GM18520 (cell line): ENCODE data around the gene ZMIZ1.

Experiments used
- ATAC-seq: cut with Tn5 transposase; IDR thresholded peaks from one replicate; pipeline ENCODE4 v1.9.1; 2021; ENCODE audit not compliant: unreplicated experiment

The ZMIZ1 gene

GRCh38 chr10:79299397-79300241 is 230.9 kb downstream of the ZMIZ1 start:
- ATAC-seq = no peak

- ATAC-seq = no peak
These were observed 231.9 kb downstream of the ZMIZ1 start for GRCh38 chr10:79300711-79301110.

- no peak for ATAC-seq
These were observed 233.2 kb downstream of the ZMIZ1 start for GRCh38 chr10:79301754-79302530.

- no peak for ATAC-seq
These were observed 235.1 kb downstream of the ZMIZ1 start for GRCh38 chr10:79303631-79304478.

- ATAC-seq = no peak
These were observed 235.8 kb downstream of the ZMIZ1 start for GRCh38 chr10:79304479-79305087.

GRCh38 chr10:79305515-79305914 is 236.7 kb downstream of the ZMIZ1 start:
- no peak for ATAC-seq

- no peak for ATAC-seq
These were observed 237.2 kb downstream of the ZMIZ1 start for GRCh38 chr10:79305988-79306387.

- no peak for ATAC-seq
These were observed 238.0 kb downstream of the ZMIZ1 start for GRCh38 chr10:79306644-79307220.

GRCh38 chr10:79308016-79308415 is 239.2 kb downstream of the ZMIZ1 start:
- ATAC-seq = no peak

GRCh38 chr10:79308969-79309665 is 240.4 kb downstream of the ZMIZ1 start:
- ATAC-seq = no peak

GRCh38 chr10:79310200-79310865 is 241.6 kb downstream of the ZMIZ1 start:
- ATAC-seq = no peak

GRCh38 chr10:79310911-79311573 is 242.3 kb downstream of the ZMIZ1 start:
- ATAC-seq = no peak

GRCh38 chr10:79311581-79312407 is 243.0 kb downstream of the ZMIZ1 start:
- no peak for ATAC-seq

- ATAC-seq = no peak
These were observed 243.9 kb downstream of the ZMIZ1 start for GRCh38 chr10:79312601-79313187.

GRCh38 chr10:79313320-79313719 is 244.6 kb downstream of the ZMIZ1 start:
- ATAC-seq = no peak

- ATAC-seq = no peak
These were observed 245.2 kb downstream of the ZMIZ1 start for GRCh38 chr10:79313911-79314439.
